HL-60 (cell line): Measurements from ENCODE around the gene CMYA5.
"Not testable (repeated sequence)": the region's sequence is repeated elsewhere in the genome, so short reads cannot be mapped to it uniquely, and the experiment has no call there.

Source experiments
- DNase-seq, 2 experiments: peaks; one replicate each; pipeline ENCODE4 v3.0.0-alpha.2; 2010 to 2020; ENCODE audit warnings: low read depth in 1 of 2, low spot score in 1 of 2
- H3K27ac ChIP-seq: fragments of 250-450 bp; sonication (Bioruptor Pico); replicated peaks from 2 replicates; pipeline ENCODE4 v1.5.1; 2020; ENCODE audit warnings: mild to moderate bottlenecking, moderate library complexity
- H3K27me3 ChIP-seq: fragments of 250-450 bp; sonication (Bioruptor Pico); 2 replicates; pipeline ENCODE4 v1.5.1; 2021; ENCODE audit warnings: mild to moderate bottlenecking, moderate library complexity; ENCODE audit not compliant: insufficient read depth, poor library complexity, severe bottlenecking
- H3K4me3 ChIP-seq: replicated peaks from 2 replicates; pipeline ENCODE4 v1.5.1; 2011; ENCODE audit warnings: mild to moderate bottlenecking, control low read depth, low read length; ENCODE audit not compliant: insufficient read depth
- CTCF ChIP-seq: IDR thresholded peaks from one replicate; pipeline ENCODE4 v1.5.1; 2011; ENCODE audit warnings: low read length, control low read depth, inconsistent platforms; ENCODE audit not compliant: insufficient read depth
- GABPA ChIP-seq: IDR thresholded peaks from 2 replicates; pipeline ENCODE4 v1.6.1; 2012; ENCODE audit warnings: low read depth
- POLR2AphosphoS5 ChIP-seq: IDR thresholded peaks from 2 replicates; pipeline ENCODE4 v1.6.1; 2012; ENCODE audit warnings: low read depth
- REST ChIP-seq: IDR thresholded peaks from 2 replicates; pipeline ENCODE4 v1.6.1; 2012; ENCODE audit warnings: low read depth; ENCODE audit not compliant: insufficient replicate concordance
- SPI1 ChIP-seq: IDR thresholded peaks from 2 replicates; pipeline ENCODE4 v1.6.1; 2012; ENCODE audit warnings: low read depth, mild to moderate bottlenecking, borderline replicate concordance

The CMYA5 gene

GRCh38 chr5:79773612-79774011 lies 84.0 kb downstream of the CMYA5 start:
- no peak for TF ChIP-seq REST
- no peak for TF ChIP-seq POLR2AphosphoS5
- no peak for TF ChIP-seq GABPA
- TF ChIP-seq CTCF, result no peak
- no peak for TF ChIP-seq SPI1
- Histone ChIP-seq H3K4me3 (no peak overlapping the region), H3K27me3 (no peaks in the 10 kb centered on the region), H3K27ac (no peak overlapping the region)
- DNase-seq, result no peak

- Histone ChIP-seq H3K4me3 (no peak overlapping the region), H3K27me3 (no peaks in the 10 kb centered on the region), H3K27ac (no peak overlapping the region)
- TF ChIP-seq CTCF, result no peak
- TF ChIP-seq GABPA, result no peak
- no peak for TF ChIP-seq SPI1
- DNase-seq, result no peak
Measured at GRCh38 chr5:79774171-79774854, 84.7 kb downstream of the CMYA5 start.

DNA sequence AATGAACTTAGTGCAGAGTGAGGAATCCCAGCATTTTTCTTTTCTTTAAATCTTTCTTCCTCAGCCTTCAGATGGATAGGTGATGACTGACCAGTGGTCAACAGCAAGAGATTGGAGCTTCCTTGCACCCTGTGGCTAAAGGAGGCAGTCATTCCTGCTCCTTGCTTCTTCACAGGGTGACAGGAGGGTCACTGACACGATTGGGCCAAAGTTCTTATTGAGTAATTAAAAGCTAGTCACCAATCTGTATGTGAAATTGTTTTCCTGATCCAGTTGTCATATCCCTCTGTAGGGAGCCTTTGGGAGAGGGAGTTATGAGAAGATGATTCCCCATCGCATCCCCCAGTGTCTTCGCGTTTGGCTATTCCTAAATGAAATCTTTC lies 85.2 kb downstream of the CMYA5 start:
- no peaks in the 10 kb centered on the region for H3K27me3 ChIP-seq
- H3K4me3 ChIP-seq, result no peak overlapping the region
- H3K27ac ChIP-seq, result no peak overlapping the region
- no peak for DNase-seq
- no peak for TF ChIP-seq POLR2AphosphoS5
- TF ChIP-seq CTCF, result no peak
- no peak for TF ChIP-seq REST
- TF ChIP-seq SPI1, result no peak
- TF ChIP-seq GABPA, result no peak

DNA sequence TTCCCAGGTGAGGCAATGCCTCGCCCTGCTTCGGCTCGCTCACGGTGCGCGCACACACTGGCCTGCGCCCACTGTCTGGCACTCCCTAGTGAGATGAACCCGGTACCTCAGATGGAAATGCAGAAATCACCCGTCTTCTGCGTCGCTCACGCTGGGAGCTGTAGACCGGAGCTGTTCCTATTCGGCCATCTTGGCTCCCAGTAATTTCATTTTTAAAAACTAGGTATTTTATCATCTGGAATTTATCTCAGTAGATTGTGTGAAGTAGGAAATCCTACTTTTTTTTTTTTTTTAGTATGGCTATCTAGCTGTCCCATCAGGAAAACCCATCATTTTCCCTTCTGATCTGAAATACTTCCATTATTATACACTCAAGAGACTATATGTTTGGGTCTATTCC lies 95.1 kb downstream of the CMYA5 start:
- not testable (repeated sequence) for DNase-seq, H3K4me3 ChIP-seq, H3K27ac ChIP-seq, H3K27me3 ChIP-seq
